ENCODE data around the gene PDE6A.
"Not testable (repeated sequence)": the region's sequence is repeated elsewhere in the genome, so short reads cannot be mapped to it uniquely, and the experiment has no call there.

PDE6A gene

GRCh38 chr5:149870697-149871096 is 73.9 kb downstream of the PDE6A start:
- Histone ChIP-seq H3K36me3 (ENCODE audit: control insufficient read depth in 5 of 5, insufficient read depth in 5 of 5, low read length in 5 of 5) (no peaks in the 10 kb centered on the region), H3K27me3 (ENCODE audit: control insufficient read depth in 5 of 5, insufficient read depth in 4 of 5, low read length in 5 of 5) (no peaks in the 10 kb centered on the region), H3K9ac (ENCODE audit: low read length in 5 of 5) (no peak overlapping the region), H3K9me3 (ENCODE audit: control insufficient read depth in 5 of 5, low read length in 5 of 5) (no peaks in the 10 kb centered on the region), H3K4me3 (ENCODE audit: low read depth in 1 of 5, low read length in 5 of 5) (no peak overlapping the region), H3K4me1 (ENCODE audit: control insufficient read depth in 5 of 5, insufficient read depth in 5 of 5, low read length in 5 of 5) (peaks cover 0 to 13% (median 5%) of the 10 kb centered on the region in 5 donors), H3K27ac (ENCODE audit: low read depth, low read length) (no peak overlapping the region)

- Histone ChIP-seq H3K4me3 (ENCODE audit: low read depth in 1 of 5, low read length in 5 of 5) (no peak overlapping the region), H3K27me3 (ENCODE audit: control insufficient read depth in 5 of 5, insufficient read depth in 4 of 5, low read length in 5 of 5) (no peaks in the 10 kb centered on the region), H3K36me3 (ENCODE audit: control insufficient read depth in 5 of 5, insufficient read depth in 5 of 5, low read length in 5 of 5) (no peaks in the 10 kb centered on the region), H3K27ac (ENCODE audit: low read depth, low read length) (no peak overlapping the region), H3K4me1 (ENCODE audit: control insufficient read depth in 5 of 5, insufficient read depth in 5 of 5, low read length in 5 of 5) (peaks cover 0 to 13% (median 5%) of the 10 kb centered on the region in 5 donors), H3K9me3 (ENCODE audit: control insufficient read depth in 5 of 5, low read length in 5 of 5) (no peaks in the 10 kb centered on the region), H3K9ac (ENCODE audit: low read length in 5 of 5) (no peak overlapping the region)
Observed at GRCh38 chr5:149870232-149870631, 74.4 kb downstream of the PDE6A start.

- no peak overlapping the region for H3K9ac ChIP-seq (ENCODE audit: low read length in 5 of 5)
- H3K27me3 ChIP-seq (ENCODE audit: control insufficient read depth in 5 of 5, insufficient read depth in 4 of 5, low read length in 5 of 5) = no peaks in the 10 kb centered on the region
- H3K36me3 ChIP-seq (ENCODE audit: control insufficient read depth in 5 of 5, insufficient read depth in 5 of 5, low read length in 5 of 5) = no peaks in the 10 kb centered on the region
- no peak overlapping the region for H3K27ac ChIP-seq (ENCODE audit: low read depth, low read length)
- no peaks in the 10 kb centered on the region for H3K9me3 ChIP-seq (ENCODE audit: control insufficient read depth in 5 of 5, low read length in 5 of 5)
- peaks cover 0 to 13% (median 5%) of the 10 kb centered on the region in 5 donors for H3K4me1 ChIP-seq (ENCODE audit: control insufficient read depth in 5 of 5, insufficient read depth in 5 of 5, low read length in 5 of 5)
- H3K4me3 ChIP-seq (ENCODE audit: low read depth in 1 of 5, low read length in 5 of 5) = no peak overlapping the region
Observed at GRCh38 chr5:149869411-149869821, 75.2 kb downstream of the PDE6A start.

GRCh38 chr5:149865746-149866145 is 78.8 kb downstream of the PDE6A start:
- Histone ChIP-seq H3K9me3 (ENCODE audit: control insufficient read depth in 5 of 5, low read length in 5 of 5) (no peaks in the 10 kb centered on the region), H3K27me3 (ENCODE audit: control insufficient read depth in 5 of 5, insufficient read depth in 4 of 5, low read length in 5 of 5) (no peaks in the 10 kb centered on the region), H3K4me3 (ENCODE audit: low read depth in 1 of 5, low read length in 5 of 5) (no peak overlapping the region), H3K4me1 (ENCODE audit: control insufficient read depth in 5 of 5, insufficient read depth in 5 of 5, low read length in 5 of 5) (peaks cover 0 to 3% (median 0%) of the 10 kb centered on the region in 5 donors), H3K9ac (ENCODE audit: low read length in 5 of 5) (no peak overlapping the region), H3K36me3 (ENCODE audit: control insufficient read depth in 5 of 5, insufficient read depth in 5 of 5, low read length in 5 of 5) (no peaks in the 10 kb centered on the region), H3K27ac (ENCODE audit: low read depth, low read length) (no peak overlapping the region)

- Histone ChIP-seq H3K36me3 (ENCODE audit: control insufficient read depth in 5 of 5, insufficient read depth in 5 of 5, low read length in 5 of 5) (no peaks in the 10 kb centered on the region), H3K27ac (ENCODE audit: low read depth, low read length) (no peak overlapping the region), H3K27me3 (ENCODE audit: control insufficient read depth in 5 of 5, insufficient read depth in 4 of 5, low read length in 5 of 5) (no peaks in the 10 kb centered on the region), H3K9me3 (ENCODE audit: control insufficient read depth in 5 of 5, low read length in 5 of 5) (no peaks in the 10 kb centered on the region), H3K4me3 (ENCODE audit: low read depth in 1 of 5, low read length in 5 of 5) (no peak overlapping the region), H3K4me1 (ENCODE audit: control insufficient read depth in 5 of 5, insufficient read depth in 5 of 5, low read length in 5 of 5) (peaks cover 0 to 8% (median 0%) of the 10 kb centered on the region in 5 donors), H3K9ac (ENCODE audit: low read length in 5 of 5) (no peak overlapping the region)
Observed at GRCh38 chr5:149863830-149864229, 80.8 kb downstream of the PDE6A start.

GRCh38 chr5:149863176-149863575 is 81.4 kb downstream of the PDE6A start:
- H3K9me3 ChIP-seq (ENCODE audit: control insufficient read depth in 5 of 5, low read length in 5 of 5) = no peaks in the 10 kb centered on the region
- peaks cover 0 to 8% (median 0%) of the 10 kb centered on the region in 5 donors for H3K4me1 ChIP-seq (ENCODE audit: control insufficient read depth in 5 of 5, insufficient read depth in 5 of 5, low read length in 5 of 5)
- no peak overlapping the region for H3K4me3 ChIP-seq (ENCODE audit: low read depth in 1 of 5, low read length in 5 of 5)
- no peak overlapping the region for H3K9ac ChIP-seq (ENCODE audit: low read length in 5 of 5)
- H3K27ac ChIP-seq (ENCODE audit: low read depth, low read length) = no peak overlapping the region
- H3K36me3 ChIP-seq (ENCODE audit: control insufficient read depth in 5 of 5, insufficient read depth in 5 of 5, low read length in 5 of 5) = no peaks in the 10 kb centered on the region
- no peaks in the 10 kb centered on the region for H3K27me3 ChIP-seq (ENCODE audit: control insufficient read depth in 5 of 5, insufficient read depth in 4 of 5, low read length in 5 of 5)

- H3K9ac ChIP-seq (ENCODE audit: low read length in 5 of 5) = no peak overlapping the region
- H3K4me3 ChIP-seq (ENCODE audit: low read depth in 1 of 5, low read length in 5 of 5) = no peak overlapping the region
- H3K36me3 ChIP-seq (ENCODE audit: control insufficient read depth in 5 of 5, insufficient read depth in 5 of 5, low read length in 5 of 5) = no peaks in the 10 kb centered on the region
- peaks cover 0 to 21% (median 5%) of the 10 kb centered on the region in 5 donors for H3K4me1 ChIP-seq (ENCODE audit: control insufficient read depth in 5 of 5, insufficient read depth in 5 of 5, low read length in 5 of 5)
- no peak overlapping the region for H3K27ac ChIP-seq (ENCODE audit: low read depth, low read length)
- no peaks in the 10 kb centered on the region for H3K9me3 ChIP-seq (ENCODE audit: control insufficient read depth in 5 of 5, low read length in 5 of 5)
- no peaks in the 10 kb centered on the region for H3K27me3 ChIP-seq (ENCODE audit: control insufficient read depth in 5 of 5, insufficient read depth in 4 of 5, low read length in 5 of 5)
Observed at GRCh38 chr5:149860801-149861322, 83.7 kb downstream of the PDE6A start.

GRCh38 chr5:149859746-149860145 is 84.8 kb downstream of the PDE6A start:
- Histone ChIP-seq H3K27me3 (ENCODE audit: control insufficient read depth in 5 of 5, insufficient read depth in 4 of 5, low read length in 5 of 5) (no peaks in the 10 kb centered on the region), H3K27ac (ENCODE audit: low read depth, low read length) (no peak overlapping the region), H3K4me3 (ENCODE audit: low read depth in 1 of 5, low read length in 5 of 5) (no peak overlapping the region), H3K36me3 (ENCODE audit: control insufficient read depth in 5 of 5, insufficient read depth in 5 of 5, low read length in 5 of 5) (peaks cover 0 to 2% (median 0%) of the 10 kb centered on the region in 5 donors), H3K4me1 (ENCODE audit: control insufficient read depth in 5 of 5, insufficient read depth in 5 of 5, low read length in 5 of 5) (peaks cover 0 to 21% (median 5%) of the 10 kb centered on the region in 5 donors), H3K9ac (ENCODE audit: low read length in 5 of 5) (no peak overlapping the region), H3K9me3 (ENCODE audit: control insufficient read depth in 5 of 5, low read length in 5 of 5) (no peaks in the 10 kb centered on the region)

GRCh38 chr5:149858481-149858880 is 86.1 kb downstream of the PDE6A start:
- peaks cover 0 to 21% (median 5%) of the 10 kb centered on the region in 5 donors for H3K4me1 ChIP-seq (ENCODE audit: control insufficient read depth in 5 of 5, insufficient read depth in 5 of 5, low read length in 5 of 5)

GRCh38 chr5:149857499-149857898 is 87.1 kb downstream of the PDE6A start:
- no peak overlapping the region for H3K27ac ChIP-seq (ENCODE audit: low read depth, low read length)
- H3K27me3 ChIP-seq (ENCODE audit: control insufficient read depth in 5 of 5, insufficient read depth in 4 of 5, low read length in 5 of 5) = no peaks in the 10 kb centered on the region
- H3K4me1 ChIP-seq (ENCODE audit: control insufficient read depth in 5 of 5, insufficient read depth in 5 of 5, low read length in 5 of 5) = peaks cover 0 to 21% (median 5%) of the 10 kb centered on the region in 5 donors
- no peak overlapping the region for H3K9ac ChIP-seq (ENCODE audit: low read length in 5 of 5)
- peaks cover 0 to 3% (median 0%) of the 10 kb centered on the region in 5 donors for H3K36me3 ChIP-seq (ENCODE audit: control insufficient read depth in 5 of 5, insufficient read depth in 5 of 5, low read length in 5 of 5)
- H3K9me3 ChIP-seq (ENCODE audit: control insufficient read depth in 5 of 5, low read length in 5 of 5) = no peaks in the 10 kb centered on the region
- no peak overlapping the region for H3K4me3 ChIP-seq (ENCODE audit: low read depth in 1 of 5, low read length in 5 of 5)

More at GRCh38 chr5:149858481-149858880, 86.1 kb downstream of the PDE6A start:
- not testable (repeated sequence) for H3K27me3 ChIP-seq (ENCODE audit: control insufficient read depth in 5 of 5, insufficient read depth in 4 of 5, low read length in 5 of 5); H3K4me3 ChIP-seq (ENCODE audit: low read depth in 1 of 5, low read length in 5 of 5); H3K9me3 ChIP-seq (ENCODE audit: control insufficient read depth in 5 of 5, low read length in 5 of 5); H3K36me3 ChIP-seq (ENCODE audit: control insufficient read depth in 5 of 5, insufficient read depth in 5 of 5, low read length in 5 of 5); H3K27ac ChIP-seq (ENCODE audit: low read depth, low read length); H3K9ac ChIP-seq (ENCODE audit: low read length in 5 of 5)
